D721Med (cell line): Measurements from ENCODE around the gene EEPD1.

Source experiments
- DNase-seq: peaks from one replicate; pipeline ENCODE4 v3.0.0; 2011; ENCODE audit warnings: low spot score; ENCODE audit not compliant: insufficient read length
- FAIRE-seq: peaks from 2 replicates; lab custom pipeline; 2011; peaks lifted over from hg19 to GRCh38; lab: Jason Lieb, UNC
- TF ChIP-seq, protein P1 (sequence below): IDR thresholded peaks from 2 replicates; pipeline ENCODE4 v1.5.1; 2012; ENCODE audit warnings: mild to moderate bottlenecking, control low read depth; ENCODE audit not compliant: insufficient read depth; ENCODE audit errors: missing control alignments

EEPD1 gene

DNA sequence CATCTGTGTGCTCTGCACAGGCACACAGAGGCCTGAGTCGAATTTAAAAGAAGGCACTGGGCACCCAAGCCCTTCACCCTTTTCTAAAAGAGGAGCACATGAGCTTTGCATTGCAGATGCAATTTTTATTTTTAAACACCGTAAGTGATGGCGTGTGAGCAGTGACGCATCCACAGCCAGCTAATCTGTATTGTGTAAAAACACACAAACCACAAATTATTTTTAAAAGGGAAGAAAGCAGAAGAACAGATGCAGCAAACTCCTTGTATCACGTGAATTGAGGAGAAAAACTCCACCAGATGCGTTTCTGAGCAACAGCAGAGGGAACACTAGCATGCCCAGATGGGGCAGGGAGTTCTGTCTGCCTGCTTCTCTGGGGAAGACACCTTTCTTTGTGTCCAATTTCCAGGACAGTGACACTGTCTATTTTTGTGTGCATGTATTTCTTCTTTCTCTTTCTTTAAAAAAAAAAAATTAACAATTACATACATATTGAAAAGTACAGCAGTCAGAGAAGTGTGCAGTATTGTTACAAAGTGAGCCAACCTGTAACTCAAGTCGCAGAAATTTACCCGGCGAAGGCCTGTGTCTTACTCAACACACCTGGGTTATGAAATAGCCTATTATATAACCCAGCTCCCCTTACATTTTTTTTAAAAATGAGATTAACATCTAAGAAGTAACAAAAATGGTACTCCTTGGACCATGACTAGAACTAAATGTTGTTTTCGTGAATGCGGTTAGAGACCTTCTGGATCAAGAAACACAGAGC is 39.2 kb downstream of the EEPD1 start:
- FAIRE-seq, result no peak
- no peak for DNase-seq
- TF ChIP-seq, protein P1, sequence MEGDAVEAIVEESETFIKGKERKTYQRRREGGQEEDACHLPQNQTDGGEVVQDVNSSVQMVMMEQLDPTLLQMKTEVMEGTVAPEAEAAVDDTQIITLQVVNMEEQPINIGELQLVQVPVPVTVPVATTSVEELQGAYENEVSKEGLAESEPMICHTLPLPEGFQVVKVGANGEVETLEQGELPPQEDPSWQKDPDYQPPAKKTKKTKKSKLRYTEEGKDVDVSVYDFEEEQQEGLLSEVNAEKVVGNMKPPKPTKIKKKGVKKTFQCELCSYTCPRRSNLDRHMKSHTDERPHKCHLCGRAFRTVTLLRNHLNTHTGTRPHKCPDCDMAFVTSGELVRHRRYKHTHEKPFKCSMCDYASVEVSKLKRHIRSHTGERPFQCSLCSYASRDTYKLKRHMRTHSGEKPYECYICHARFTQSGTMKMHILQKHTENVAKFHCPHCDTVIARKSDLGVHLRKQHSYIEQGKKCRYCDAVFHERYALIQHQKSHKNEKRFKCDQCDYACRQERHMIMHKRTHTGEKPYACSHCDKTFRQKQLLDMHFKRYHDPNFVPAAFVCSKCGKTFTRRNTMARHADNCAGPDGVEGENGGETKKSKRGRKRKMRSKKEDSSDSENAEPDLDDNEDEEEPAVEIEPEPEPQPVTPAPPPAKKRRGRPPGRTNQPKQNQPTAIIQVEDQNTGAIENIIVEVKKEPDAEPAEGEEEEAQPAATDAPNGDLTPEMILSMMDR, result no peak

DNA sequence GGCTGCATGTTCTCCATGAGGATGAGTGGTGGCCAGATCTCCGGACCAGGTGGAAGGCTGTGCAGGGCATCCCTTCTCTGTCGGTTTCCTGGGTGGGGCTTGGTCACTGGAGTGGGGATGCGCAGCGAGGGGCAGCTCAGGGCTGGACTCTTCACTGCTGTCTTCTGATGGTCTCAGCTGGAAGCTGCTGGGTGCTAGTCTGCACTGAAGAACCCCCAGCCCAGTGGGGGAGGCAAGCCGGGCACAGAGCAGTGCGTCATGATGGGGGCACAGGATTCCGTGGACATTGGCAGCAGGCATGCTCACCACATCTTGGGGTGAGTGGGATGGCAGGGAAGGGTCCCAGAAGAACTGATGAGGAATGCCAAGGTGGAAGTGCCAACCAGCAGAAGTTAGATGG is 39.8 kb downstream of the EEPD1 start:
- DNase-seq, result no peak
- TF ChIP-seq, protein P1, result no peak
- no peak for FAIRE-seq

DNA sequence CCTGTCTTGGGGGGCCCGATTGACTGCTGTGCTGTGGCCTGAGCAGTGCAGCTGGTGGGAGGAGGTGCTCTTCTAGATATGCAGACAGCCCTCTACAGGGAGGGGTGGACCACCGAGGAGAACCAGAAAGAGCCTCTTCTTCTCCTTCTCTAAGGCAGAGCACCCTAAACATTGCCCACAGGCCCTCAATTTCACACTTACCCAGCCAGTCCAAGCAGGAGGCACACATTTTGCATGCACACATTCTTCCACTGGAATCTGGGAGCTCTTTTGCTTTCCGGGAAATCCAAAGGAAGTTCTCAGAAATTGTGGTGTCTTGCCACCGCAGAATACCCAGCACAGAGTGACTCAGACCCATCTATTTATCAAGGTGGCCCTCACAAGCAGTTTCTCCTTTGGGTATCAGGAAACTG is 45.8 kb downstream of the EEPD1 start:
- FAIRE-seq (no peak), DNase-seq (no peak)
- TF ChIP-seq, protein P1, result no peak

DNA sequence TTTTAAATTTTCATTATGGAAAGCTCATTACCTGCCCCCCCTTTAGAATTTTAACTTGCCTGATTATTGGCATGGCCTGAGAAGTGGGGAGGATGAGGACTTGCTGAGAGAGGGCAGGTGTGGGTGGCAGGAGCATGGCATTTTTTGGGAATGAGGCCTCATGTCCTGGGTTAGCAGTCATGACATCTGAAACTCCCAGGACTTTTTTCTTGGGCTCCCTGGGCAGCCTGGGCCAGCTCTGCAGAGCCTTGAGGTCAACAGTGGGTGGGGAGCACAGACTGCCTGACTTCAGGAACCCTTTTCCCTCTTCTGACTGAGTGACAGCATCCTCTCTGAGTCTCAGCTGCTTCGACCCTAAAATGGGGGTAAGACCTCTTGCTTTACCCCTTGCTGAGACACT is 46.3 kb downstream of the EEPD1 start:
- FAIRE-seq, result no peak
- TF ChIP-seq, protein P1, result no peak
- no peak for DNase-seq

DNA sequence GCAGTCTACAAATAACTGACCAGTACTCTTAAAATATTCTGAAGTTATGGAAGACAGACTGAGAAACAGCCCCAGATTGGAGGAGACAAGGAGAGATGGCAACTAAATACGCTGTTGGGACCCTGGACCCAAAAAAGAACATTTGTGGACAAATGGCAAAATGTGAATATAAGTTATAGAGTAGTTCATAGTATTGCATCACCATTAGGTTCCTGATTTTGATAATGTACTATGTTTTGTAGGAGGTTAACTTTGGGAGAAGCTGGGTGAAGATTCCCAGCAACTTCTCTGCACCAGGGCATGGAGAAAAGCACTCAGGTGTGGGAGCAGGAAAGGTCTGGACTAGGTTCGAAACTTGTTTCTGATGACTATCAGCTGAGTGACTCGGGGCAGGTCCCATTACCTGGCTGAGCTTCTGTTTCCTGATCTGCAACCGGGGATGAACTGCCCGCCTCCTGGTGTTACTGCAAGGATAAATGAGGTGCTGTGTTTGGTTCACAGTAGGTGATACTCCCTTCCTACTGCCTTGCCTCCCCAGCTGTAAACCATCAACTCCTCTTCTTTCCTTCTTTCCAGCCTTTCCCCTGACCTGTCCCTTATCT is 48.2 kb downstream of the EEPD1 start:
- TF ChIP-seq, protein P1, result no peak
- DNase-seq (no peak), FAIRE-seq (no peak)

DNA sequence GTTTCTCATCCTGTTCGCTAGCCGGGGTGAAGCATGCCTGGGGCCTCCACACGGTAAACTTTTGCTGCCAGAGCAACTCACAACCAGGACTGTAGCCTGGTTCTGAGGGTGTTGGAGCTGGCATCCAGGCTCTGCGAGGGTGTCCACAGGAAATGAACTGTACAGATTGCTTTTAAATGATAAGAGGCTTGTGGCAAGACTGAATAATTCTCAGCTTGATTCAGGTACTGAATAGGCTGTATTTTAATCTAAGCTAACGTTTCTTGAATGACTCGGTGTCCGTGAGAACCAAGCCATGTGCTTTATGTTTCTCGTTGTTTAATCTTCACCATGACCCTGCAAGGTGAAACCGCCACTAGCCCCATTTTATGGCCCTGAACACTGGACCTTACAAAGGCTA is 49.3 kb downstream of the EEPD1 start:
- FAIRE-seq (no peak), DNase-seq (no peak)
- TF ChIP-seq, protein P1, result no peak

DNA sequence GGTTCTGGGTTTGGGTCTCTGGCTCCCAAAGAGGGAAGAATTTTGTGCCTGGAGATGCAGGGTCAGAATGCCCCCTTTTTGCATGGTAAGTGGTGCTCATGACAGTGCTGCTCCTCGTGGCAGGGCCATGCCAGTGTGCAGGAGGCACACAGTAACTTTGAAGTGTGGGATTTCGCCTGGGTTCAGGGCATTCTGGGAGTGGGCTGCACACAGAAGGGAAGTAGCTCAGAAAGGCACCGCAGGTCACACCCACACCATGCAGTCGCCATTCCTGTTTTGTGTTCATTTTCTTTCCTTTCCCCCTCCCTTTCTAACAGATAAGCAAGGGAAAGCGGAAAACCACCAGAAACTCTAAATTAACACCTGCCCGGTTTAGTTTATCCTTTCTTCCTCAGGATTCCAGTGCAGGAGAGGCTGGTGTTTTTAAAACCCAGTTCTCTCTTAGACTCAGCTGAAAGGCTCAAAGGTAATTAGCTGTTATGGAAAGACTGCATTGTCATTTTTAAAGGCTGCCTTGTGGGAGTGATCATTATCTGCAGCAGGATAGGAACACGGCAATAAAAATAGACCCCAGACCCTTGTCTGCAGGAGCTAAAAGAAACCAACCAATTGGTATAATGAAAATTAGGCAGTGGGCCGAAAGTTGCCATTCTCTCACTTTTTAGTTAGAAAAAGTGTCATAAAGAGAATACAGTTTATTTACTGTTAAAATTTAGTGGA is 50.2 kb downstream of the EEPD1 start:
- FAIRE-seq, result no peak
- no peak for DNase-seq
- TF ChIP-seq, protein P1, result no peak
